ENCODE results near the gene PLEKHA8.

Gene PLEKHA8

GRCh38 chr7:30144657-30145306 is 116.6 kb downstream of the PLEKHA8 start:
- no peak for DNase-seq (ENCODE audit: low read depth, low spot score)

DNA sequence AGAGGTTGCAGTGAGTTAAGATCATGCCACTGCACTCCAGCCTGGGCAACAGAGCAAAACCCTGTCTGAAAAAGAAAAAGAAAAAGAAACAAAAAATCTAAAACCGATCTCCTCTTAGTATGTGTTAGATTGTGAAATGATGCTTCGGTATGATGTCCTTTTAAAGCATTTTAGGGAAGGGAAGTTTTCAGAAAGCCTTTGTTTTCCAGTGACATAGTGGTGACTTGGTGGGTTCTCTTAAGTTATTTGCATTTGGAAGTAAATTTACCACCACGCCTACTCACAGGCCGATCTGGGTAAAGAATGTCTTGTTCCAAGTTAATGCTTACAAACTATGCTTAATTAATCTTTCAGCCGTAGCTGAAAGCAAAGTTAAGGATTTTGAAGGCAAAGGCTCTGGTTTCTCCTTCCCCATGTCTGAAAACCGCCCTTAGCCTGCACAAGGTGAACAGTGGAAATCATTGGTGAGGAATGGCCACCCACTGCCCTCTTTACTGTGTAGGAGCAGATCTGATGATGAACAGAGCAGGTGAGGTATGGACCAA is 117.3 kb downstream of the PLEKHA8 start:
- no peak for DNase-seq (ENCODE audit: low read depth, low spot score)

- no peak for DNase-seq (ENCODE audit: low read depth, low spot score)
These were observed 118.0 kb downstream of the PLEKHA8 start for GRCh38 chr7:30146127-30146612.

DNA sequence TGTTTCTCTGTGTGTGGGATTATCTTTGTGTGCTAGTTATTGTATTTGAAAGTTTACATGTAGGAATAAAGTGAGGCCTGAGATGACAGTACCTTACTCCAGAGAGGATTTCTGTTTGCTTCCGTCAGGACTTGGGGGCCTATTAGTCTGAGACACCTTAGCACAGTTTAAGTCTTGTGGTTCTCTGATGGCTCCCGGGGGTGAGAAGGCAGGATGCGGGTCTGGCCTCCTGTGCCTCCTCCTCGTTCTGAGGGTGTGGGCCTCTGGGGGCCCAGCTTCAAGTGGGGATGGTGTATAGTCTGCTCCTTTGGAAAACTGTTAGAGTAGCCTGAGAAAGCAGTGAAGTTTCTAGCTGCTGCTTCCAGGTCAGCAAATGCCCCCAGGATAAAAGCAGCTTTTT is 119.0 kb downstream of the PLEKHA8 start:
- DNase-seq (ENCODE audit: low read depth, low spot score) = no peak

- DNase-seq (ENCODE audit: low read depth, low spot score) = no peak
These were observed 119.6 kb downstream of the PLEKHA8 start for GRCh38 chr7:30147785-30148184.

DNA sequence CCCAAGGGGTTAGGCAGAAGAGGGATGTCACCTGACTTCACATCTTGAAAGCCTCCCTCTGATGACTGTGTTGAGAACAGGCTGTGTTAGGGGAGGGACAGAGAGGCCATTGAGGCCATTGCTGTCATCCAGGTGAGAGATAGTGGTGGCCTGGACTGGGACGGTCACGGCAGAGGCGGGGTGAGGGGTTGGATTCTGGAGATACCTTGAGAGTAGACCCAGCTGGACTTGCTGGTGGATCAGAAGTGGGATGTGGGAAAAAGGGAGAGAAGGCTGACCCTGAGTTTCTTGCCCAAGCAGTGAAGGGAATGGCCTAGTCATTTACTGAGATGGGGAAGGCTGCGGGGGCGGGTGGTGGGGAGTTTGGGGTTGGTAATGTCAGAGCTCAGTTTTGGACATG is 120.2 kb downstream of the PLEKHA8 start:
- DNase-seq (ENCODE audit: low read depth, low spot score) = no peak

GRCh38 chr7:30148951-30149459 is 120.8 kb downstream of the PLEKHA8 start:
- DNase-seq (ENCODE audit: low read depth, low spot score) = no peak

GRCh38 chr7:30149640-30150272 is 121.5 kb downstream of the PLEKHA8 start:
- no peak for DNase-seq (ENCODE audit: low read depth, low spot score)

DNA sequence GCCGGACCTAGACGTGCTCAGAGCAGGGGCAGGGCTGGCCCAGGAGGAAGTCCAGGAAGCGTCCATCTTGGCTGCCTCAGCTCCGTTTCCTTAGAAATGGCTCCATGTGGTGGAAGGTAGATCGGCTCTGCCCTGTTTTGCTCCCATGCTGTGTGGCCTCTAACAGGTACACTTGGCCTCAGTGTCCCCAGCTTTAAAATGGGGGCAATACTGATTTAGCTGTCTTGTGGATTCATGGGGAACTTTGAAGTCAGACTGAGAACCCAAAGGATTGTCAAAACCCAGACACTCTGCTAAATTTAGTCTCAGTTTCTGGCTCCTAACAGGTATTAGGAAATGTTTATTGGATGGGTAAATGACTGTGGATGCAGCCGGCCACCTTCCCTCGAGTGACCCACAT is 122.5 kb downstream of the PLEKHA8 start:
- DNase-seq (ENCODE audit: low read depth, low spot score) = no peak

- DNase-seq (ENCODE audit: low read depth, low spot score) = no peak
These were observed 125.9 kb downstream of the PLEKHA8 start for GRCh38 chr7:30154111-30154587.

- DNase-seq (ENCODE audit: low read depth, low spot score) = no peak
These were observed 127.3 kb downstream of the PLEKHA8 start for GRCh38 chr7:30155481-30155880.

GRCh38 chr7:30157204-30157603 is 129.0 kb downstream of the PLEKHA8 start:
- DNase-seq (ENCODE audit: low read depth, low spot score) = no peak

- no peak for DNase-seq (ENCODE audit: low read depth, low spot score)
These were observed 131.0 kb downstream of the PLEKHA8 start for GRCh38 chr7:30159163-30159562.

DNA sequence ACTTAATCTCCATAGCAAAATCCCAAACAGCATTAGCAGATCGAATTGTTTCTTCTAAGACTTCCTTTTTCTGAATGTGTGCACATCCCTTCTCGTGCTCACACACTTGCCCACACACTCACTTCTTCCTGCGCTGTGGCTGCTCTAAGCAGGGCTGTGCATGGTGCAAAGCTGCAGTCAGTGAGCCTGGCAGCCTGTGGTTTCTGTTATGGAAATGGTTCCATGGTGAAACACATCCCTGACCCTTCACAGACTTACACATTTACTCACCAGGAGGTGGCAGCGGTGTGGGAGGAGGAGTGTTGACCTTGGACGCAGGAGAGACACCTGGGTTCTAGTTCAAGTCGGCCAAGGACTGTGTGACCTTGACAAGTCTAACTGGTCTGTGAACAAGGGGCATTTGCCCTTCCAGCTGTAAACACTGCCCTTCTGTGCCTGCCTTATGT is 131.5 kb downstream of the PLEKHA8 start:
- DNase-seq (ENCODE audit: low read depth, low spot score) = no peak

GRCh38 chr7:30160329-30160728 is 132.1 kb downstream of the PLEKHA8 start:
- no peak for DNase-seq (ENCODE audit: low read depth, low spot score)

DNA sequence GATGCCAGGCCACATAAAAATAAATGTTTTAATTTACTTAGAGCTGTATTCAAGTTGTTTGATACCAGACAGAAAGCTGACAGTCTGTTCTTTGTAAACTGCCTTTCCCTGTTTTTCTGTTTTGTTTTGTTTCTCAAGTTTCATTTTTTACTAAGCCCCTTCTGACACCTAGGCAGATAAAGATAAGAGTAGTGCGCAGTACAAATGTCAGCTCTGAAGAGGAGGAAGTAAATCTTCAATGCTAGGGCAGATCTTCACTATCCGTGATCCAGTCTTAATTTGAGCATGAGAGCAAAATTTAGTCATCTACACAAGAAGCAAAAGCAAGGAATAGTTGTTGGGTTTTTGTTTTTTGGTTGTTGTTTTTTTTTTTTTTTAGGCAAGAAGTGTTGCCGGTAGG is 133.9 kb downstream of the PLEKHA8 start:
- DNase-seq (ENCODE audit: low read depth, low spot score) = no peak

GRCh38 chr7:30162622-30163124 is 134.5 kb downstream of the PLEKHA8 start:
- DNase-seq (ENCODE audit: low read depth, low spot score) = no peak

- DNase-seq (ENCODE audit: low read depth, low spot score) = no peak
These were observed 135.2 kb downstream of the PLEKHA8 start for GRCh38 chr7:30163231-30163894.

DNA sequence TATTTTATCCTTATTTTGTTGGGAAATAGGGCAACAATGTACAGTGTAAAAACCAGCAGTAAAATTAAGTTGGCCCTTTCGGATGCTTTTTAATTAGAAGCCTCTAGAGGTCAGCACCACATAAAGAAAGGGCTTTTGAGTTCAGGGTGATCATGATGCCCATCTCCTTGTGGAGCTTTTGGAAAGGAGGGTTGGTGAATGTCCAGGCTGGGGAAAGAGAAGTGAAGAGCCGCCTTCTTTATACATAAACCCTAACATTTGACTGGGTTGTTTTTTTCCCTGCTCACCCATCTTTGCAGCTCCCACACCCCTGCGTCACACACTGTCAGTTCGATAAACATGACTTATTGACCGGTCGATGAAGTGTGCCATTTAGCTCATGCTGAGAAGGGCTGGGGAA is 136.4 kb downstream of the PLEKHA8 start:
- no peak for DNase-seq (ENCODE audit: low read depth, low spot score)

GRCh38 chr7:30165590-30165989 is 137.4 kb downstream of the PLEKHA8 start:
- no peak for DNase-seq (ENCODE audit: low read depth, low spot score)

DNA sequence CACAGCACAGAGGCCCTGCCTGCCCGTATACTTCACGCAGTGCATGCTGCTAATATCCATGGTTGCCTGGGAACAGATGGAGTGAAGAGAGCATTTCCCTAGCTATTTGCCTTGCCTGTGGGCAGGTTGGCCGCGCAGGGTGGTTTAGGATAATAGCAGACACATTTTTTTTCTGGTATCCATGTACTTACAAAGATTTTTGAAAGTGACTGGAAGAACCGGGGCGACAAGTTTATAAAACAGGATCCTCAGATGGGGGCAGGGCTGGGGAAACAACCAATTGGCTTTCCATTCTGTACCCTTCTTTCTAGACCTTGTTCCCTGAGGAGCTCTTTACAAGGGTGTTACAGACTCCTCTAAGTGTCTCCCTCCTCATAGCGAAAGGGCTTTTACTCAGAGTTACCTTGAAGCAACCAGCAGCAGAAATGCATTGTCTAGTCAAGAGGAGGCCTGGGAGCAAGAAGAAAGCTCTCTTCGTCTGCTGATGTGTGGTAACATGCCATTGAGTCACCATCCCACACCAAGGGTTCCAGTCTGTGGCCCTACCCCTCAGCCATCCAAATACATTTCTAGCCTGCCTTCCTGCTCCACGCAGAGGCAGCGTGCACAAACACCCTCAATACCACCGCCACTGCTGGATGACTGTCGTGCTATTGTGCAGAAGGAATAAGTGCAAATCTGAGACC is 138.1 kb downstream of the PLEKHA8 start:
- DNase-seq (ENCODE audit: low read depth, low spot score) = no peak
